ENCODE data around the gene PPP1R37.
"Not testable (repeated sequence)": the region's sequence is repeated elsewhere in the genome, so short reads cannot be mapped to it uniquely, and the experiment has no call there.

Gene PPP1R37

DNA sequence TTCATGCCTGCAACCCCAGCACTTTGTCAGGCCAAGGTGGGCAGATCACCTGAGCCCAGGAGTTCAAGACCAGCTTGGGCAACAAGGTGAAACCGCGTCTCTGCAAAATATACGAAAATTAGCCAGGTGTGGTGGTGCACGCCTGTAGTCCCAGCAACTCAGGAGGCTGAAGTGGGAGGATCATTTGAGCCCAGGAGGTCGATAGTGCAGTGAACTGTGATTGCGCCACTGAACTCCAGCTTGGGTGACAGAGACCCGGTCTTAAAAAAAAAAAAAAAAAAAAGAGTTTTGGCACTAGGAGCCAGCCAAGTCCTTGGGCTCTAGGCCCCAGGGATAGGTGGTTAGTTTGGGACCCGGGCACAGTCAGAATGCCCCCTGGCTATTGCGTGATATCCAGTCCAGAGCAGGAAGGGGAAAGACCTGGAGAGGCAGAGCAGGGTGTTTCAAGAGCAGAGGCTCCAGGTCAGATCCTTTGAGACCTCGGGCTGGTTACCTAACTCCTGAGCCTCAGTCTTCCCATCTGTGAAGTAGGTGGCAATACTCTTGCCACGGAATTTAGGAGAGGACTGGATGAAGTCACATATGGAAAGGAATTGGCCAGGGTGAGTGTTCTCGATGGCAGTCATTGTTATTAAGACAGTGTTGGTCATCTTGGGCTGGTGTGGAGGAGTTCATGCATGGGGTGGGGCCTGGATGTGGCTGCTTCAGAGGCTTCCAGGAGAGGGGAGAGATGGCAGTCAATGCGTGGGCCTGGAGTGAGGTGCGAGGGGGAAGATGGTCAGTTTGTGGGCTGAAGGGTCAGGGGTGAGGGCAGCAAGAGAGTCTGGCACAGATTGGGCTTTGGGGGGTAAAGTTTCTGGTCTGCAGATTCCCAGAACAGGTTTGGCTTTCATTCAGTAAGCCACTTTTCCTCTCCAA lies 2.8 kb downstream of the PPP1R37 start:
- DNase-seq (ENCODE audit: low read depth) = no peak

DNA sequence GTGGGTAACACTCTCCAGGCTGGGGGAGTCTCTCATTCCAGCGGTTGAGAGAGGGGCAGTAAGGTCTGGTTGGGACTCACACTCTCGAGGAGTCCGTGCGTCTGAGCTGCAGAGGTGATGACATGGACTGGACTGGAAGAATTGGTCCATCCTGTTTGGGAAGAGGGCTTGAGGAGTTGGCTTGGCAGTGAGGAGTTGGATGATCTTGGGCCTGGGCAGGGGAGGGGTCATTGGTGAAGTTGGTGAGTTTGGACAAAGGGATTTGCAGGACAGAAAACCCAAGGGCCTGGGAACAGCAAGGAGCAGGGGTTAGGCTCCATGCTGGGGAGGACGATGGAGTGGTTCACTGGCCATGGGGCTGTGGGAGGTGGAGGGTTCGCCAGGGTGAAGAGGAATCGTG lies 3.7 kb downstream of the PPP1R37 start:
- no peak for DNase-seq (ENCODE audit: low read depth)

DNA sequence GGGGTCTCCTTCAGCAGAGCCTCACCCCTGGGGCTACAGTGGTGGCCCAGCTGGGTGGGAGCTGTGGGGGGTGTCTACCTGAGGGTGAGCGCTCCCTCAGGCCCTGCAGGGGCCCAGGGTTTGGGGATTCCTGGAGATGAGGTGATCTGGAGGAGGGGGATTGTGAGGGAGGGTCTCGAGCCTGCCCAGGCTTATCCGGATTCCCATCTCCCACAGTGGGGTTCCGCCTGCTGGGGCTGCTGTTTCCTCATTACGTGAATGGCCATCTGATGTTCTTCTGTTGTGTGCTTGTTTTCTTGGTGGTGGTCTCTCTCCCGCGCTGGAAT lies 4.4 kb downstream of the PPP1R37 start:
- no peak for DNase-seq (ENCODE audit: low read depth)

DNA sequence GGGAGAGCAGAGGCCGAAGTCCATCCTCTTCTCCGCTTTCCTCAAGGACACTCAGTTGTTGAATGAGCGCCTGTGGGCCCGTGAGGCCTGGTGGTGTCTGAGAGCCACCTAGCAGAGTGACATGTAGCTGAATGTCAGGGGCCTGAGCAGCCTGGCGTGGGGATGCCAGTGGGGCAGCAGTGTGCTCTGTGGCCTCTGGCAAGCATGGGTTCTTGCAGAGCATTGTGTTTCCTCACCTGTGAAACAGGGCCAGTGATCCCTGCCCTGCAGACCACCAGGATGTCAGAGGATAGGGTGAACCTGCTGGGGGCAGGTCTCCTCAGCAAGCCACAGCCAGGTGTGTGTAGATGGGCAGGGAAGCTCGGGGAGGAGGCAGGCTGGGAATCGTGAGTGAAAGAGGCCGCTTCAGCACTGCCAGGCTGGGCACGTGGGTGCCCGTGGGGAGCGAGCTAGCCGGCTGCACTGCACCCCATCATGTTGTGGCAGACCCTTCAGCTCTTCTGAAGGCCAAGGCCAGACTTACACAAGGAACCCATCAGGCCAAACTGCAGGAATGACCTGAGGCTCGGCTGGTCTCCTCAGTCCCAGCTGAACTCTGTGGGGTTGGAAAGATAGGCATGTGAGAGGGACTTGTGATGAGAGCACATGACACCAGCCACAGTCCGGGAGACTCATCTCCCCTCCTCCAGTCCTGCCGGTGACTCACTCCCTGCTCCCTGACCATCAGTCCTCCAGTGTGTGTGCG lies 5.0 kb downstream of the PPP1R37 start:
- peak; percentile 90 for DNase-seq (ENCODE audit: low read depth)

DNA sequence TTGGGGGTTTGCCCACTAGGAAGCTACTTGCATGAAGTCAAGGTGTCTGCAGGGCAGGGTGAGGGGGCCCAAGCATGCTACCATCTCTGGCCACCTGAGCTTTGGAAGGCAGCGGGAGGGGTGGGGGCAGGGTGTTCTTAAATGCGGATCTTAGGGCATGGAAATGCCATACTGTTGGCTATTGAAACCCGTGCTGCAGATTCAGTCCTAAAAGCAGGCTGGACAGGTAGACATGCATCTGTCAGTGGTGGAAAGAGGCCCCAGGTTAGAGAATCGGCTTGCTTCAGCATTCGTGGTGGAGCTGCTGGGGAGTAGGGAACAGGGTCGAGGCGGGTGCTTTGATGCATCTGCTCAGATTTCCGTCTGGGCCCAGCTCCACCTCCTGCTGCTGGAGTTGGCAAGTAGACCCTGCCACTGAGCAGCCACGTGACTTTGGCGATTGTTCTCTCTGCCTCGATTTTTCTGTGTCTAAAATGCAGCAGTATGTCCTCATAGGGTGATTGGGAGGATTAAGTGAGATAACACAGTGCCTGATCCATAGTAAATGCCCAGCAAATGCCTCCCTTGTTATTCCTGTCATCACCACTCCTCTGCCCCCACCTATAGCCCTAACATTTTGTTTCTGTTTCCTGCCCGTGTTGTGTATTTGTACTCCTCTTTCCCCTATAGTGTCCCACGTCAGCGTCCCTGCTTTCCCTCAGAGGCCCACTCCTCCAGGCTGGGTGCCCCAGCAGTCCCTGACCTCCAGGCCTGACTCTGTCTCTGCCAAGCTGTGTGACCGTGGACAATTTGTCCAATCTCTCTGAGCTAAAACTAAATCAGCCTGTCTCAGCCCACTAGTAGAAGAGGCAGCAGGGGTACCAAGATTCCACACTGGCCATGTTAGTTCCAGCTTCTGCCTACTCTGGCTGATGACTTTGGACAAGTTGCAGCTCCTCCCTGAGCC lies 5.8 kb downstream of the PPP1R37 start:
- no peak for DNase-seq (ENCODE audit: low read depth)

DNA sequence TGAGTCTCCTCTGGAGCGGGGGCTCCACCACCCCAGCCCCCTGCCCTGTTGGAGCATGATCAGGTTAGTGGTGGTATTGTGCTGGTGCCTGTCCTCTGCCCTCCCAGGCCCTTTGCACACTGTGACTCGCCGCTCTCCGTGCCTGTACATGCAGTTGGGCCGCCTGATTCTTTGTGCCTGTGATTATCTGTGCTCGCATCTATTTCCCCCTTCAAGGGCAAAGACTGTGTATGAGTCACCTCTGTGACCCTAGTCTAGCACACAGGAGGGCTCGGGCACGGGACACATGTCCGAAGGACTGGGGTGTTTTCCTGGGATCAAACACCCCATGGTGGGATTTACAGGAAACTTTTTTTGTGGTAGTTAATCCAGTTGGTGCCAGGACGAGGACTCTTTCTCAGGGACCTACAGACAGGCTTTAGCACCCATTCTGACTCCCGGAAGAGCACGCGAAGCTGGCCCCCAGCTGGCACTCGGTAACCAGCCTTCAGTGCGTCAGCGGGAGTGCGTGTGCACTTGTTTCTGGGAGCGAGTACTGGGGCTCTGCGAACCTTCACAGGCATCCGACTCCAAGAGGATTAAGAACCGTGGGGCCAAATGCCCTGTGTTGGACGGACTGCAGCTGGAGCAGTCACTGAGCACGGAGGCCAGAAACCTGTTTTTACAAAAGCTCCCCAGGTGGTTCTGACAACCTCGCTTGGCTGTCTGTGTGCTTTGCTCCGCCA lies 6.7 kb downstream of the PPP1R37 start:
- DNase-seq (ENCODE audit: low read depth) = no peak

DNA sequence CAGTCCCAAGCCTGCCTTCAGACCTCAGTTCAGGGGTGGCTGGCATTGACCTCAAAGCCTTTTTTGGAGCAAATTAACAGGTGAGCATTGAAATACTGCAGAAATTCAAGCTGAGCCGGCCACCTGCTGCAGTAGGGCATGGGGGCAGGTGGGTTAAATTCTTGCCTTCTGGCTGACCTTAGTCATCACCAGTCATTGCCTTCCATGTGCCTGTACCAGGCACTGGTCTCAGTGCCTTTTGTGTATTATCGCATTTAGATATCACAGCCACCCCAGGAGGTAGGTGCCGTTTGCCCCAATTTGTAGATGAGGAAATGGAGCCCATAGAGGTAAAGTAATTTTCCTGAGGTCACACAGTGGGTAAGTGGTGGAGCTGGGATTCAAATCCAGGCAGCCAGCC lies 7.2 kb downstream of the PPP1R37 start:
- no peak for DNase-seq (ENCODE audit: low read depth)

DNA sequence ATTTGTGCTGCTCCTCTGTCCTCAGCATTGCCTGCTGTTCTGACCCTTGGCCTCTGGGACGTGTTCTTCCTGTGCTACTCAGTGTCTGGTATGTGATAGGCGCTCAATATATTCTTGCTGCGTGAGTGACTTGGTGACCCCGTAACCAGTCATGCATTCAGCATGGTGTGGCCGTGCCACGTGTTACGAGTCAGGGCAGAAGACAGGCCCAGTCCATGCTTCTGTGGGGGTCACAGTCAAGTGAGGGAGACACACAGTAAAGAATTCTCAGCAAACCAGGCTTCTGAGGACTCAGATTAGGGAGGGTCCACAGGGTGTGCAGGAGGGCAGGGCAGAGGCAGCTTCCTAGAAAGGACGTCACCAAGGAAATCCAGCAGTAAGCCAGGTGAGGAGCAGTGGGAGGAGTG lies 7.9 kb downstream of the PPP1R37 start:
- DNase-seq (ENCODE audit: low read depth) = no peak

DNA sequence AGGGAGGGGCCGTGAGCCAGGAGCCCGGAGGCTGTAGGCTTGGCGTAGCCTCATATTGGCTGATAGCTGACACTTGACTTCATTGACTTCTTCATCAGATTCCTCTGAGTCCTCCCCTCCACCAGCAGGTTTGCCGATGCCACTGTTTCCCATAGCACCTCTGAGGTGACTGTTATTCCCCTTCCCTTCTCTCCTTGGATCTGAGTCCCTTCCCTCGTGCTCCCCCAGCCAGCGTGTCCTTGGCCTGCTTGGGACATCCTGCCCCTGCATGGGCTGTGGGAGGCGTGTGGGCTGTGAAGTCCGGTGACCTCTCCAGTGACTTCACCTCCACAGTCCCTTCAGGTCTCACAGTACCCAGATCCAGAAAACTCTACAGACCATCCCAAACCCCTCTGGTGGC lies 8.8 kb downstream of the PPP1R37 start:
- DNase-seq (ENCODE audit: low read depth) = no peak

DNA sequence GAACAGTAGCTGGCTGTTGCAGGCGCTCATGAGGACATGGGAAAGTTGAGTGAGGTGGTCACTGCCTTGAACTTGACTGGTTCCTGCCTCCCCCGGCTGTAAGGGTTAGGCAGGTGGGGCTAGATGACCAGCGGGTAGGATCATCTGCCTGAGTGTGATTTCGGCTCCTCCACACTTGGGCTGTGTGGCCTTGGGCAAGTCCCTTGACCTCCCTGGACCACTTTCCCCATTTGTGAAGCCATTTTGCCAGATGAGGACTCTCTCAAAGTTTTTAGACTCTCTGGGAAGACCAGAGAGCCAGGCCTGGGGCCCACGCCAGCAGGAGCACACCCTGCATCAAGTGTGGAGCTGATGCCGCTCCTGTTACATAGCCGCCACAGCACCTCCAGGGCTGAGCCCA lies 9.5 kb downstream of the PPP1R37 start:
- no peak for DNase-seq (ENCODE audit: low read depth)

DNA sequence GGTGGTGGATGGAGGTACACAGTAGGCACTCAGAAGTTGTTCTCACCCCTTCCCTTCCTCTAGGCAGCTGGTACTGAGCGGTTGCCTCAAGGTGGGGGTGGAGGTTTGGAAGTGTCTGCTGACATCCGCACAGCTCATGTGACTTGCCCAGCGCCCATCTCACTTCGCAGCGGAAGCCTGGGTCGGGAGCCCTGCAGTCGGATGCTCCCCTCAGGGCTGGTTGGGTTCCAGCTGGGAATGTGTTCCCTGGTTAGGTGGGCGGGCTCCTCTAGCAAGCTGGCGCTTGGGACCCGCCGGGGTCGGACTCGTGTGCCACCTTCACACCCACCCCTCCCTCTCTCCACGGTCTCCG lies 10.2 kb downstream of the PPP1R37 start:
- no peak for DNase-seq (ENCODE audit: low read depth)

DNA sequence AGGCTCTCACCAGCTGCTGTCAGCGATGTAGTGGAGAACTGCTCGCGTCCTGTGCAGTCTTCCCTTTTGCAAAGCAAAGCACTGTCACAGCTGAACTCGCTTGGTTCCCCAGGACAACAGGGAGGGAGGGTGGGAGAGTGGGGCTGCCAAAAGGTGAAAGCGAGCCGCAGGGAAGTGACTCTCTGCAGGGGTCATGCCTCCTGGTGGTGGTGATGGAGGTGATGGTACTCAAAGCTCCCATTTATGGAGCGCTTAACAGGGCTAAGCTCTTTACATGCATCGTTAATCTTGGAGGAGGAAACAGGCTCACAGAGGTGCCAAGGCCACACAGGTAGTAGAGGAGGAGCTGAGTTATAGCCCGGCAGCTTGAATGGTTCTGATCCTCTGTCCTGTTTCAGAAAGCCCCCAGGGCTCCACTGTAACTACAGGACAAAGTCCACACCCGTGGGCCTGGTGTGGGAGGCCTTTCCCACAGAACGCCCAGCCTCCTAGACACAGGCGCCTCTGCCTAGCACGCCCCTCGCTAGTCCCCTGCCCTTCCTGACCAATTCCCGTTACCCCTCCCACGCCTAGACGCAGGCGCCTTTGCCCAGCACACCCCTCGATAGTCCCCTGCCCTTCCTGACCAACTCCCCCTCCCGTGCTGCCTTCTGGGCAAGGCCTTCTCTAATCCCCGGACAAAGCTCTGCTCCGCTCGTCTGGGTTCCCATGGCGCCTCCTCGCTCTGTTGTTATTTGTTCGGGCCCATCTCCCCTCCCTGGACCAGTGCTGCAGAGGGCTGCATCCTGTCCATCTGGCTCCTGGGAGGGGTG lies 10.7 kb downstream of the PPP1R37 start:
- no peak for DNase-seq (ENCODE audit: low read depth)

DNA sequence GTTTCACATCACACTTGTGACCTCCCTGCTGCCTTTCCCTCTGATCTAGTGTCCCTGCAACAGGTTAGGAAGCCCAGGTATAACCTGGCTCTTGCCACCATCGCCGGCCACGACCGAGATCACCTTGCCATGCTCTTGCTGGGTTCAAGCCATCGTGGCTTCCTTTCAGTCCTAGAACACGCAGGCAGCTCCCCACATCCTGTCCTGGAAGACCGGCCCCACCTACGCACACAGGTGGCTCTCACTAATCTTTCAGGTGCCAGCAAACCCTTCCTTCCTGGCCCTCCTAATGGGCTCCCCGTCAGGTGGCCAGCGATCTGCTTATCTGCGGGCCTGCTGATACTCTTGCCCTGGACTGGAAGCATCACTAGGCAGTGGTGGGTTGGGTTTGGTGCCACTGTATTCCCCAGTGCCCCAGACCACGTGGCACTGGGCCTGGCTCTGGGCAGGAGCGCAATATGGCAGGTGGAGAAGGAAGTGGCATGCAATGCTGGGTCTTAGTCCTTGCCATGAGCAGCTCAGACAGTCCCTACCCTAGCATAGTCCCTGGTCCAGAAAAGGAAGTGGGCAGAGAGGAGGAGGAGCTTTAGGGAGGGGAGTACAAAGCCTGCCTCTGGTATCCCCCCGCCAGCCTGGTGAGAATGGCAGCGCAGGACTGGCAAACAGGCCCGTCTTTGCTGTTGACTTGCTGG lies 11.8 kb downstream of the PPP1R37 start:
- no peak for DNase-seq (ENCODE audit: low read depth)

DNA sequence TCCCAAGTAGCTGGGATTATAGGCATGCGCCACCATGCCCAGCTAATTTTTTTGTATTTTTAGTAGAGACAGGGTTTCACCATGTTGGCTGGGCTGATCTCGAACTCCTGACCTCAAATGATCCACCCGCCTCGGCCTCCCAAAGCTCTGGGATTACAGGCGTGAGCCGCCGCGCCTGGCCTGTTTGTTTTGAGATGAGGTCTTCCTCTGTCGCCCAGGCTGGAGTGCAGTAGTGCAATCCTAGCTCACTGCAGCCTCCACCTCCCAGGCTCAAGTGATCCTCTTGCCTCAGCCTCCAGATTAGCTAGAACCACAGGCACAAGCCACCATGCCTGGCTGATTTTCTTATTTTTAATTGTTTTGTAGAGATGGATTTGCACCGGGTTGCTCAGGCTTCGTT lies 13.4 kb downstream of the PPP1R37 start:
- not testable (repeated sequence) for DNase-seq (ENCODE audit: low read depth)

DNA sequence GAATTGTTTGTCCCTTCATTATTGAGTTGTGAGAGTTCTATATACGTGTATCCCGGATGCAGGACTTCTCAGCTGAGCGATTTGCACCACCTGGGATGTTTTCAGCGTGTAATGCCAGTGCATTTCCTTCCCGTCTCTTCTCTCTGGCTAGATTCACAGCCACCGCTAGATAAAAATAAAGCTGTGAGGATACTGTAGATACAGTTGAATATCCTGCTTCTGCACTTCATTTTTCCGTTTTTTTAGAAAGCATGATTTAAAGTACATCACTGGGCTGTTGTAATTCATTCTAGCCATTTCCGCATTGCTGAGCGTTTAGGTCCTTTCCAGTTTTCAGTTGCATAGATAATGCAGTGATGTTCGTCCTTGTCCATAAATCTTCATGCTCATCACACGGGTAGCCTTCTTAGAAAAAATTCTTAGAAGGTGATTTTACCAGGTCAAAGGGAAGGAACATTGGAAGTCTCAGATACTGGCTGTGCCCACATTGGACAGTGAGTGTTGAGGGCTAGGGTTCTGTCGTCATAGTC lies 14.7 kb downstream of the PPP1R37 start:
- DNase-seq (ENCODE audit: low read depth) = no peak

DNA sequence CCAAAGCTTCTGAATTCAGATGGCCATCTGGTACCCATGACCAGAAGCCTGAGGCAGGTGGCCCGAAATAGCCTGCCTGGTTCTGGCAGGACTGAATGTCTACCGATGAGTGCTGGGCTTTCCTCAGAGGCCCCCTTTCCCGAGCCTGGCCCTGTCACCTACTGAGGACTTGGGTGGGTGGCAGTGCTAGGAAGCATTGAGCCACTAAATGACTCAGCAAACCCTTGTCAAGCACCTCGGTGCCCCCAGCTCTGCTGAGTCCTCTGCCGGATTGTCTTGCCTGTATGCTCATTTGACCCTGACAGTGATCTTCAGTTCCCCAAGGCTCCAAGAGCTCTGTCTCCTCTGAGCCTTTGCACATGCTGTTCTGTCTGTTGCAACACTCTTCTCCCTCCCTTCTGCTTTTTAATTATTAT lies 17.9 kb downstream of the PPP1R37 start:
- no peak for DNase-seq (ENCODE audit: low read depth)

DNA sequence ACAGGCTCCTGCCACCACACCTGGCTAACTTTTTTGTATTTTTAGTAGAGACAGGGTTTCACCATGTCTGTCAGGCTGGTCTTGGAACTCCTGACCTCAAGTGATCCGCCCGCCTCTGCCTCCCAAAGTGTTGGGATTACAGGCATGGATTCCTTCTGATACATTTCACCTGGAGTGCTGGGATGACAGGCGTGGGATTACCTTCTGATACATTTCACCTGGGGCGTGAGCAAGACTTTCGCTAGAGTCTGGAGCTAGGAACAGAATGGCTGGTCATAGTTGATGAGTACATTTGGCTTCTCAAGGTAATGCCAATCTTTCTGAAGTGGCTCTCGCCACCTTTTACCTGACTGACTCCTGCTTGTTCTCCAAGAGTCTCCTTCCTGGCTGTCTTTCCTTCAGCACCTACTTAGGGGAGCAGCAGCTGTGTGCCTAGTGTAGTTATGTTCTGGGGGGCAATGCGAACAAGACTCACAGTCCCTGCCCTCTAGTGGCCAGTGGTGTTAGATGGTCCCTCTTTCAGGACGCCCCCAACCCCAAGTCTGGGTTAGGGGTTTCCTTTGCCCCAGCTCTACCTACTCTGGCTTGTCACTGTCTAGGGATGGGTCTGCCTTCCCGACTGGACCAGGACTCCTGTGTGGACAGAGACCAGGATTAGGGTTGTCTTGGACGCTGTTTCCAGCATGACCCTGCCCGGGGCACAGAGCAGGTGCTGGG lies 19.3 kb downstream of the PPP1R37 start:
- no peak for DNase-seq (ENCODE audit: low read depth)

DNA sequence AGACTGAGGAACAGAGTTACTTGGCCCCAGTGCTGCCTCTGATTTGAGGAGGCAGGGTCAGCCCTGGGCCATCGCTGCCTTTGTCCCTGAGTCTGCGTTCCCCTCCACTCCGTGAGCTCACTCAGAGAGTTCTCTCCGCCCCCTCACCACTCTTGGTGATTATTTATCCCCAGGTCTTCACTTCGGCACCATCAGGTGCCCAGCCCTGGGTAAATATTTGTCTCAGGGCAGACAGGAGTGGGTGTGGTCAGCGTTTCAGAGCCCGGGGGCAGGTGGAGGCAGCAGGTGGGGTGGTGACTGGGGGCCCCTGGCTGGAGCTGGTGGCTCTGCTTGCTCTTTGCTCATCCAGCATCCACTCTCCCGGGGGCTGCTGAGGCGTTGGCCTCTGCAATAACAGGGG lies 20.6 kb downstream of the PPP1R37 start:
- DNase-seq (ENCODE audit: low read depth) = no peak

DNA sequence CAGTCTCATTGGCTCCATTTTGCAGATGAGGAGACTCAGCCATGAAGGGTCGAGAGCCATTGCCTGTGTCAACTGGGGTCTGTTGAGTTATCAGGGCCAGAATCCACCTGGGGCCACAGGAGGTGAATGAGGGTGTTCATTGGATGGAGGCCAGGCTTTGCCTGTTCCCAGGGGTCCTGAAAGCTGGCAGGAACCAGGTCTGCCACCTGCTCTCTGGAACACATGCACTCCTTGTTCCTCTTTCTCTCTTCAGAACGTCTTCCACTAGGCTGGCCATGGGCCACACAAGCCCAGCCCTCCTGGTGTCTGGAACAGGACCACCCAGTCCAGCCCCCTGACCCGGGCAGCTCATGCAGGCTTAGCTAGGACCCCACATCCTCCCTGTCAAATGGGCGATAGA lies 21.1 kb downstream of the PPP1R37 start:
- no peak for DNase-seq (ENCODE audit: low read depth)

Measured in non-pigmented ciliary epithelial cell (primary cell).